ENCODE measurements around the gene SMAD5. TPM values are rescaled to one million over a fixed set of nuclear protein-coding genes. Genes with fewer than 3 reads are reported as not detected.

The SMAD5 gene
- polyA plus RNA-seq, 1 experiment: 98.3 TPM

DNA sequence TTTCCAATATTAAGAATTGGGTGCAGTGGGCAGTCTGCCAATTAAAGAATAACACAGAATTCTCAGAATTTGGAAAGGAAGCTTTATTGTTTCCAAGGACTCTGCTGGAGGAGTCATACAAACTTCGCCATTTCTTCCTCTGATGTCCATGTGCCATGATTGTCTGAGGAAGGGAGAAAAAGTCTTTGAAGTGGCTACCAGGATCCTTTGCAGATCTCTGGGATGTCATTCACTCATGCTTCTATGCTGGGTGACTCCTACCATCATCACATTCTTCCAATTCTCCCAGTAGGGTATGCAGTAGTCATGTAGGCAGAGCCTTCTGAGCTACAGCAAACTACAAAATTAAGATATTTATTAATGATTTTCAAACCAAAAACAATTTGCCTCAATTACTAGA is 3.2 kb upstream of the SMAD5 start:
- Histone ChIP-seq H3K27ac (ENCODE audit: low read depth, low read length) (no peak overlapping the region), H3K4me3 (ENCODE audit: low read depth, low read length) (no peak overlapping the region), H3K27me3 (ENCODE audit: control insufficient read depth, insufficient read depth, low read length) (peaks cover 21% of the 10 kb centered on the region), H3K9me3 (ENCODE audit: control insufficient read depth, insufficient read depth, low read length) (no peaks in the 10 kb centered on the region)
- POLR2A ChIA-PET: no interaction called here
- no peak for DNase-seq (ENCODE audit: low read depth, low spot score)
- TF ChIP-seq, protein P1, sequence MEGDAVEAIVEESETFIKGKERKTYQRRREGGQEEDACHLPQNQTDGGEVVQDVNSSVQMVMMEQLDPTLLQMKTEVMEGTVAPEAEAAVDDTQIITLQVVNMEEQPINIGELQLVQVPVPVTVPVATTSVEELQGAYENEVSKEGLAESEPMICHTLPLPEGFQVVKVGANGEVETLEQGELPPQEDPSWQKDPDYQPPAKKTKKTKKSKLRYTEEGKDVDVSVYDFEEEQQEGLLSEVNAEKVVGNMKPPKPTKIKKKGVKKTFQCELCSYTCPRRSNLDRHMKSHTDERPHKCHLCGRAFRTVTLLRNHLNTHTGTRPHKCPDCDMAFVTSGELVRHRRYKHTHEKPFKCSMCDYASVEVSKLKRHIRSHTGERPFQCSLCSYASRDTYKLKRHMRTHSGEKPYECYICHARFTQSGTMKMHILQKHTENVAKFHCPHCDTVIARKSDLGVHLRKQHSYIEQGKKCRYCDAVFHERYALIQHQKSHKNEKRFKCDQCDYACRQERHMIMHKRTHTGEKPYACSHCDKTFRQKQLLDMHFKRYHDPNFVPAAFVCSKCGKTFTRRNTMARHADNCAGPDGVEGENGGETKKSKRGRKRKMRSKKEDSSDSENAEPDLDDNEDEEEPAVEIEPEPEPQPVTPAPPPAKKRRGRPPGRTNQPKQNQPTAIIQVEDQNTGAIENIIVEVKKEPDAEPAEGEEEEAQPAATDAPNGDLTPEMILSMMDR (IDR thresholded peaks at IDR 0.05; ENCODE audit: low read depth, low read length): no peak
- CTCF ChIA-PET: interaction anchor here (0.7 to 1.7 kb wide), 2 partner anchors 44 to 45 kb away, joined by 3 to 7 read pairs; no protein-coding TSS in a partner anchor

DNA sequence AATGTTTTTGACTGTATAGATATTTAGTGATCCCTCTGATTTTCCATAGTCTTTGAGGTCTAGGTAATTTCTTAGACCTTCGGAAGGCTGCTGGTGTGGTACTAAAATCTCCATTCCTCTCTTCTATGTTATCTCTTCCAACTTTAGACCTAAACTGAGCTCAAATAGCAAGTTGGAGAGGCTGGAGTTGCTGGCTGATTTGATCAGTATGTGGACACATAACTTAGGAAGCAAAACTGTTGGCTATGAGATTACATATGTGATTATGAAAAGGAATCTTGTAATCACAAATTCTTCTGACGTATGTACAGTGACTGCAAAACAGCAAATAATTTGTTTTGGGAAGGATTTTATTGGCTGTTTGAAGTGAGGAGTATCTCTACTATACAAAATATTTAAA is 2.1 kb upstream of the SMAD5 start:
- peaks cover 17% of the 10 kb centered on the region for H3K27me3 ChIP-seq (ENCODE audit: control insufficient read depth, insufficient read depth, low read length)
- no peak overlapping the region for H3K4me3 ChIP-seq (ENCODE audit: low read depth, low read length)
- POLR2A ChIA-PET: no interaction called here
- H3K27ac ChIP-seq (ENCODE audit: low read depth, low read length): no peak overlapping the region
- DNase-seq (ENCODE audit: low read depth, low spot score): no peak
- CTCF ChIA-PET: no interaction called here
- no peaks in the 10 kb centered on the region for H3K9me3 ChIP-seq (ENCODE audit: control insufficient read depth, insufficient read depth, low read length)
- TF ChIP-seq, protein P1 (IDR thresholded peaks at IDR 0.05; ENCODE audit: low read depth, low read length): no peak

DNA sequence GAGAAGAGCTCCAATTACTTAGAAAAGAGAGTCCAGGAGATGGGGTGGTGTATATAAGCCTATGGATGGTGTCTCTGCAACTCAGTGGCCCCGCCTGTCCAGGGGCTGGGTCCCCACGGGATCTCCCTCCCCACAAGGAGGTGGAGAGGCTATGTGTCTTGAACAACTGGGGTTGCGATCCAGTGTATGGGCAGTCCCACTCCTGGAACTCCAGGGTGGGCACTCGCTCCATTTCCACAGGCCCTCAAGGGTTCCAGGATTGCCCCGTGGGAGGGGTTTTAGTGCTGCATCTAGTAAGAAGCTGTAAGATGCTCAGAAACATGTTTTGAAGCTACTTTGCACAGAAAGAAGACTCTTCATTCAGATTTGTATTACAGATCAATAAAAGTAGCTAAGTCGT is 558 bp upstream of the SMAD5 start:
- TF ChIP-seq, protein P1 (IDR thresholded peaks at IDR 0.05; ENCODE audit: low read depth, low read length): no peak
- Histone ChIP-seq H3K4me3 (ENCODE audit: low read depth, low read length) (peak overlapping the region; percentile 93), H3K9me3 (ENCODE audit: control insufficient read depth, insufficient read depth, low read length) (no peaks in the 10 kb centered on the region), H3K27me3 (ENCODE audit: control insufficient read depth, insufficient read depth, low read length) (peaks cover 14% of the 10 kb centered on the region), H3K27ac (ENCODE audit: low read depth, low read length) (peak overlapping the region; percentile 47)
- ChIA-PET CTCF (interaction anchor here (0.7 to 3.0 kb wide), 6 partner anchors 9 to 187 kb away, joined by 3 to 14 read pairs (median 4); no protein-coding TSS in a partner anchor), POLR2A (interaction anchor here (0.7 to 1.9 kb wide), 3 partner anchors 10 to 104 kb away, joined by 3 to 7 read pairs (median 4); no protein-coding TSS in a partner anchor)
- no peak for DNase-seq (ENCODE audit: low read depth, low spot score)

DNA sequence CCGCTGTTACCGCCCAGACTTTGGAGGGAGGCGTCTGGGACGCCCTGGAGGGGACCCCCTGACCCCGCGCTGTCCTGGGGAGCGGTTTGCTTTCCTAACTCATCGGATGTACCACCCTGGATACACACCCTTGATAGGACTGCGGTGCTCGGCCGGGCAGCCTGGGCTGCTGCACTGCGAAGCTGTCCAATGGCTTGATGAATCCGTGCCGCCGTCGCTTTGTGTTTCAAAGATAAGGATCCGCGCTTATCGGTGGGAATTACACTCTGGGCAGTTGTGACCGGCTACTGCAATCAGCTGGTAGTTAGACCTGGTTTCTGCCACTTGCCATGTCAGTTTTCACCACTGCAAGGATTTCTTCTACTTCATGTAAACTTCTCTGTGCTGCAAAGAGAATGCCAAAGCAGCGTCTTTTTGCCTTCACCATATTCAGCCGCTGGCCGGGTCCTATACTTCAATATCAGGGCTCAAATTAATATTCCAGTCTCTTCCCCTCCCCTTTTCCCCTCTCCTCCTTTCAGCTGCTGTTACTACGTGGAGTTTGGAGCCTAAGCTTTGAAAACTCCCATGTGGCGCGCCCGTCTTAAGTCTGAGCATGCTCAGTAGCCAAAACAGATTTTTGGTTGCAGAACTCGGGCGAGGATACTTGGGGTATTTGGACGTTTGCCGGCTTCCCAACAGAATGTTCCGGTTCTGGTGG is 727 bp downstream of the SMAD5 start:
- peak; percentile 37 for DNase-seq (ENCODE audit: low read depth, low spot score)
- peak overlapping the region; percentile 82 for H3K27ac ChIP-seq (ENCODE audit: low read depth, low read length)
- peak overlapping the region; percentile 93 for H3K4me3 ChIP-seq (ENCODE audit: low read depth, low read length)
- TF ChIP-seq, protein P1 (IDR thresholded peaks at IDR 0.05; ENCODE audit: low read depth, low read length): no peak
- ChIA-PET CTCF (interaction anchor here (1.6 to 3.0 kb wide), 2 partner anchors 40 to 51 kb away, joined by 13 to 14 read pairs; no protein-coding TSS in a partner anchor), POLR2A (interaction anchor here (1.0 to 1.9 kb wide), 3 partner anchors 8 to 76 kb away, joined by 3 to 7 read pairs (median 6); no protein-coding TSS in a partner anchor)
- H3K9me3 ChIP-seq (ENCODE audit: control insufficient read depth, insufficient read depth, low read length): no peaks in the 10 kb centered on the region
- H3K27me3 ChIP-seq (ENCODE audit: control insufficient read depth, insufficient read depth, low read length): peaks cover 2% of the 10 kb centered on the region

DNA sequence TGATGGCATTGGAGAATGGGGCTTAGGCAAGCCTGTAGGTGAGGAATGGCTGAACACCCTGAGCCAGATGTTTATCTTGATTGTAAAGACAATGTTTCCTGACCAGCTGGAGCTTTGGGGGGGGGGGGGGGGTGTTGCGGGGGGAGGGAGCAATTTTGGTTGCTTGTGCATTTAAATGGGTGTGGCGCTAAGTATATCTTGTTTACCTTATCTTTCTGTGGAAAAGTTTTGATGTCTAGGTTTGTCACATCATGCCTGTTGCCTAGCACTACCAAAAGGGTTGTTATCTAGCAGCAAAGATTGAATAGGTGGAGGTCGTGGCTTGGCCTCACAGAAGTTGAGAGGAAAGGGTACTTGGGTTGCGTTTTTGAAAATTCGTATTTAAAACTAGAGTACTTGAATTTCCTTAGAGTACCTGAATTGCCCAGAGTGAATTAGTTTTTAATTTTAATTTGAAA is 1.3 kb downstream of the SMAD5 start:
- no peak for DNase-seq (ENCODE audit: low read depth, low spot score)
- H3K9me3 ChIP-seq (ENCODE audit: control insufficient read depth, insufficient read depth, low read length): no peaks in the 10 kb centered on the region
- no peaks in the 10 kb centered on the region for H3K27me3 ChIP-seq (ENCODE audit: control insufficient read depth, insufficient read depth, low read length)
- peak overlapping the region; percentile 93 for H3K4me3 ChIP-seq (ENCODE audit: low read depth, low read length)
- peak overlapping the region; percentile 82 for H3K27ac ChIP-seq (ENCODE audit: low read depth, low read length)
- TF ChIP-seq, protein P1 (IDR thresholded peaks at IDR 0.05; ENCODE audit: low read depth, low read length): no peak
- CTCF ChIA-PET: interaction anchor here (1.2 to 3.0 kb wide), 5 partner anchors 10 to 189 kb away, joined by 3 to 14 read pairs (median 8); no protein-coding TSS in a partner anchor
- POLR2A ChIA-PET: interaction anchor here (1.0 to 1.9 kb wide), 3 partner anchors 8 to 76 kb away, joined by 3 to 7 read pairs (median 6); no protein-coding TSS in a partner anchor

All from AG04450 (cell line).